Stimulated activated CD4-positive, alpha-beta T cell treated with anti-CD3 and anti-CD28 coated beads, TNF-alpha, amount 100 ng/mL, for 1 hour (primary cell): ENCODE data around the gene NDUFC1.
A peak's percentile ranks its signal among the peaks of the same experiment; 100 is the strongest.
"Not testable (repeated sequence)": the region's sequence is repeated elsewhere in the genome, so short reads cannot be mapped to it uniquely, and the experiment has no call there.

ENCODE experiments used
- DNase-seq, 3 donors: peaks; one replicate each; pipeline ENCODE4 v3.0.0-alpha.2; 2020; ENCODE audit warnings: low read depth in 3 of 3, low spot score in 1 of 3

Gene NDUFC1

DNA sequence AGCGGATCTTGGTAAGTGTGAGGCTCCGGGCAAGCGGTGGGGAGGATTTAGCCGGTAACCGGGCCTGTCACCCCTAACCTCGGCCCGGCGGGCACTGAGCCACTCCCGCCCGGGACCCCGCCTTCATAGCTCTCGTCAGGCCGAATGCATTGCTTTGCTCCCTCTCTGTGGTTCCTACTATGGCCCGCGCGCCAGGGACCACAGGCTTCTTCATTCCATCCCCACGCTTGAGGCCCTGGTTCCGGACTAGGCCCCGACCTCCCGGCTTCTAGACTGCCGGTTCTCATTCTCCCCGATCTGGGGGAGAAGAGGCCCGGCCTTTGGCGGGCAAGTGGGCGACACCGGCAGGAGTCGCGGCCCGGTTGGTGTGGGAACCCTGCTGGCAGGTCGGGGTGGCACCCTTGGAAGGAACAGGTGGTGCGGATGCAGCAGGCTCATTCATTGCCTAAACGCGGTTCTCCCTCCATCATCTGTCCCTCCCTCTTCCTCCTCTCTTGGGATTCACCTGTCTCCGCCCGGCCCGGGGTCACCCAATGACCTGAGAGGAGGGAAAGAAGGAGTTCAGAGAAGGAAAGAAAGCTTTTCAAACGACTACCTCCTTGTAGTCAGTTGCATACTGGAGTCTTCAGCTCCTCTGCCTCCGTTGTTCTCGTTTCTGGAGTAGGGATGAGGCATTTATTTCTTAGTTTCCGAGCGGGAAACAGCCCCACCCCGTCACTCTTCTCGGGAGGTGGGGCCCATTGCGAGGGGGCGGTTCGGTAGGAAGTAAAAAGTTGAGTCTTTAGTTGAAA, at the start of gene NDUFC1:
NDUFC1 (minus strand) TSS at position 657 of the 791 bp plus-strand sequence. CDS start 6,679 bp downstream, outside the sequence.
- DNase-seq = peak in 1 of 3 donors; percentile 42

GRCh38 chr4:139337612-139338011, 35.3 kb upstream of the NDUFC1 start:
- no peak for DNase-seq

- DNase-seq = no peak
These were observed 30.8 kb upstream of the NDUFC1 start for GRCh38 chr4:139333046-139333445.

- DNase-seq = no peak
These were observed 28.9 kb upstream of the NDUFC1 start for GRCh38 chr4:139331185-139331584.

DNA sequence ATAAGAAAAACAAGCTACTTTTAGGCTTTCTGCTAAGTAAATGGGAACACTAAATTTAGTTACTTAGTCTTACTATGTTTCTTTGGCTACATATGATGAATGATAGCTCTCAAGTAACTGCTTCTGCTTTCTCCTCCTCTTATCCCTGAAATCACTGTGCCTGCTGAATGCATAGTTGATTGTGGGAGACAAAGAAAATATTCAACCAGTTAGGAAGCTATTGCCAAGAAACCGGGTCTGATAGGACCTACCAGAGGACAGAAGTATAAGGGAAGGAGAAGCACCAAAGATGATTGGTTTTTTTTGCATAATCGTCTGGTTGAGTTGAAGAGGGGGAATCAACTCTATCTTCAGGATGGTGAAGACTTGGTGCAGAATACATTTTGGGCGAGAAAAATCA, 28.0 kb upstream of the NDUFC1 start:
- DNase-seq = no peak

DNA sequence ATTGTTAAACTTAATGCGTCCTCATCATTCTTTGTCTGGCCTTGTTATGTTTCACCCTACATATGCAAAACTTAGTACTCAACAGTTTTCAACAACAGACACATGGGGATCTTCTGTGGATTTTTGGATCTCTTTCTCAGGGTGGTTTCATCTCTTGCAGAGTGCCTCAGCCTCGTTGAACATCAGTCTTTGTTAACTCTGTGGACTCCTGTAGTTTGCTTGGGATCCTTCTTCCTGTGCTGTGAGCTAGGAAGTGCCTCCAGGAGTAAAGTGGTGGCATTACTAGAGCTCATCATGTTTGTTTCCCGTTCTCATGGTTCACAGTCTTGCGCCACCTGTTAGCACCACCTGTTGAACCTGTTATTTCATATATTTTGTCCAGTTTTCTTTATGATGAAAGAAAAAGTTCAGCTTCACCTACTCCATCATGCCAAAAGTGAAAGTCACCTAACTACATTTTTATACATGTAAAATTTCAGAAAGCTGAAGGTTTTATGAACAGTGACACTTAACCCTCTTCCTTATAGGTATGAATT, 27.5 kb upstream of the NDUFC1 start:
- no peak for DNase-seq

DNA sequence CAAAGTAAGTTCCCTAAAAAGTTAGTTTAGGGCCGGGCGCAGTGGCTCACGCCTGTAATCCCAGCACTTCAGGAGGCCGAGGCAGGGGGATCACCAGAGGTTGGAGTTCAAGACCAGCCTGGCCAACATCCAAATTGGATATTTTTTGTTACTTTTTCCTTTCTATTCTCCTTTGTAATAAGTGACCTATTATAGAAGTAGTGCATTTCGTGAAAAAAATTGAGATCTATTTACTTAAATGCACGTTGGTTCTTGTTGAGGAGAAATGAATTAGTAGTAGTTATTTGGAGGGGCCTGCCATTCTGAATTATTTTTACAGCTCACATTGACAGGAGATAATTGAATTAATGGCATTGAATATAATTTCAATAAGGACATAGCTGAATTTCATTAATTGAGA, 22.3 kb upstream of the NDUFC1 start:
- DNase-seq = no peak

GRCh38 chr4:139322541-139322940, 20.3 kb upstream of the NDUFC1 start:
- DNase-seq = not testable (repeated sequence)

DNA sequence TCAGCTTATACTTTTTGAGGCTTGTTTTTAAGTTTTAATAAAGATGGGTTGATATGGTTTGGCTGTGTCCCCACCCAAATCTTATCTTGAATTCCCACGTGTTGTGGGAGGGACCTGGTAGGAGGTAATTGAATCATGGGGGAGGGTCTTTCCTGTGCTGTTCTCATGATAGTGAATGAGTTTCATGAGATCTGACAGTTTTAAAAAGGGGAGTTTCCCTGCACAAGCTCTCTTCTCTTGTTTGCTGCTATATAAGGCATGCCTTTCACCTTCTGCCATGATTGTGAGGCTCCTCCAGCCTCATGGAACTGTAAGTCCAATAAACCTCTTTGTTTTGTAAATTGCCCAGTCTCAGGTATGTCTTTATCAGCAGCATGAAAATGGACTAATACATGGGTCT, 19.8 kb upstream of the NDUFC1 start:
- not testable (repeated sequence) for DNase-seq

GRCh38 chr4:139319571-139319970, 17.3 kb upstream of the NDUFC1 start:
- no peak for DNase-seq

DNA sequence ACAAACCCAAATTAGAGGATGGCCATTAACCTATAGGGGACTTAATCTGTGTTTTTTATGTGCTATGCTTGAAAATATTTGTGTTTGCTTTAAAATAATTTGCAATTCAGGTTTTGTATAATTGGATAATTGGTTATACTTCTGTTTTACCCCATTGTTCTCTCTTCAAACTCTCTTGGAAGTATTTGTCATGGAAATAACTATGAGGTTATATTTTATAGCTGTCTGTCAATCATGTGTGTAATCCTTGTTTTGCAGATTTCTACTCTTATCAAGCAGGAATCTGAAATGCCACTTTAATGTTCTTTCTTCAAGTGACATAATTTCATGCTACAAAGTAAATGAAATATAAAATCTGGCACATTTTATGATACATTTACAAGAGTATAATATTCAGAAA, 15.4 kb upstream of the NDUFC1 start:
- no peak for DNase-seq

- DNase-seq = no peak
These were observed 14.5 kb upstream of the NDUFC1 start for GRCh38 chr4:139316733-139317132.

GRCh38 chr4:139315221-139315675, 13.0 kb upstream of the NDUFC1 start:
- DNase-seq = no peak

GRCh38 chr4:139314047-139314800, 11.9 kb upstream of the NDUFC1 start:
- no peak for DNase-seq

- DNase-seq = not testable (repeated sequence)
These were observed 11.1 kb upstream of the NDUFC1 start for GRCh38 chr4:139313414-139313813.

GRCh38 chr4:139312552-139313332, 10.5 kb upstream of the NDUFC1 start:
- DNase-seq = no peak

DNA sequence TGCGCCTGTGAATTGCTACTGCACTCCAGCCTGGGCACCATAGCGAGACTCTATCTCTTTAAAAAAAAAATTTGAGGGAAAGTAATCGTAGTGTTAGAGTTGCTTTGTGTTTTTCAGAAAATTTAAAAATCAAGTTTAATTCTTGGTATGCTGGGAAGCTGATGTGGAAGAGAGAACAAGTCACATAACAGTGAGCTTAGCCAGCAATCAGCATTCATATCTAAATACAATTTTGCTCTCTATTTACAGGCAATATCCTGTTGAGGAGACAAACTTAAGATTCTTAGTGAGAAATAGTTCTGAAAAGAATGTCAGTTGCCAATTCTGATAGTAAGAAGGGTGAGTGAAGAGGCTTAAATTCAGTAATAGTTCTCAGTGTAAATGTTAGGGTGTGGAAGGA, 9.6 kb upstream of the NDUFC1 start:
- DNase-seq = no peak

GRCh38 chr4:139304920-139305319, 2.6 kb upstream of the NDUFC1 start:
- no peak for DNase-seq

DNA sequence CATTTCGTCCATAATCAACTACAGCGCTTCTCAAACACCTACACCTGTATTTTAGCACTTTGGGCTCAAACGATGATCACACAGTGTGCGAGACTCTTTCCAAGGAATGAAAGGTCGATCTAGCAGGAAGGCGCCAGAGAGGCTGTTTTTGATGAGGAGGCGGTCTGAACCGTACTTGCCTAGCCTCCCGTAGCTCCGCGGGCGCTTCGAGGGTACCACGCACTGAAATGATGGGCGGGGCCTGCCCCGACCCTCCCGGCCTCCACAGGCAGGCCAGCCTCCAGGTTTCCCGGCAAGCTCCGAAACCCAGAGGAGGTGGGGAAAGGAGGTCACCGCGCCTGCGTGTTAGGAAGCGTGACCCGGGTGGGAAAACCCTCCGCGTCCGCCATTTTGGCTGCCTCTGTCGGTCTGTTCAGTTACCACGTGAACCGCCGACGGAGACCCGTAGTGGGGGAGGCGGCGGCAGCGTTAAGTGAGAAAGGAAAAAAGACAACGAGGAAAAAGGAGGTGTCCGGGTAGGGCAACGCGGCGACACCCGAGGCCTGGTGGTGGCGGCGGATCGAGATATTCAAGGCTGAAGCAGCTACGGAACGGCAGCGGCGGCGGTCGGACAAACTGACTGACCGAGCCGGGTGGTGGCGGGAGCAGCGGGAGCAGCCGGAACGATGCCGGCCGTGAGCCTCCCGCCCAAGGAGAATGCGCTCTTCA, 1.0 kb downstream of the NDUFC1 start, which contains the start of gene NAA15:
NAA15 (plus strand) TSS at position 393 of the 708 bp plus-strand sequence; CDS start at position 666, 273 bp downstream.
- DNase-seq = peak; percentile 93 to 96 (median 95)

DNA sequence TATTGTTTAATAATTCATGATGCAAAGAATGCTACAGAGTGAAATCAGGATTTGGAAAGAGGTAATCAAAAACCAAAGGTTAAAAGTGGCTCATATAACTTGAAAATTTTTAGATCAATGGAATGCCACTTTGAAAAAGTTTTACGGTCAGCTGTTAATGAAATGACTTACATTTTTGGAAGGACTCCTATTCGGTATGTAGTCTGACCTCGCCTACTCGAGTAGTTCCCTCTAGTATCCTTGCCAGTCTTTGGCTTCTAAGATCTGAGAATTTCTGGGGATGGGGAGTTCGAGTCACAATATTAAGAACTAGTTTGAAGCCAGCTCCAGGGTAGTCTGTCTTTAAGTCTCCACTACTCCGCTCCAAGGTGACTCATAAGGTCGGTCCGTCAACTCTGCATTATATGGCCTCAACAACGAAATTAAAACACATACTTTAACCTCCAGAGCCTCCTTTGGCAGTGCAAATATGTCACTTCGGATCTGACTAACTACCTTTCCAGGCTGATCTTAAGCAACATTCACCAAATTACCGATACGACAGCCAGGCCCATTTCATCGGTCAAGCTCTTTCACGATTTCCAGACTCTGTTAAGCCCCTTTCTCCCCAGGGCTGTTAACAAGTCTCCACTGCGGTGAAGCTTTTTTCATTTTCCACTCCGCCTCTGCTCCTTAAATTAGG, 1.7 kb downstream of the NDUFC1 start:
- DNase-seq = no peak
